ENCODE data around the gene GRAP2. TPM values are rescaled to one million over a fixed set of nuclear protein-coding genes. Genes with fewer than 3 reads are reported as not detected.

Gene GRAP2
- total RNA-seq, 1 experiment from 2014 or later = not detected

- Histone ChIP-seq H3K4me3 (ENCODE audit: low read depth, low read length) (no peak overlapping the region), H3K36me3 (ENCODE audit: control insufficient read depth, insufficient read depth, low read length) (no peaks in the 10 kb centered on the region), H3K27me3 (replicated peaks; ENCODE audit: control insufficient read depth, insufficient read depth, low read length) (no peaks in the 10 kb centered on the region), H3K9me3 (no peaks in the 10 kb centered on the region), H3K4me1 (no peaks in the 10 kb centered on the region)
- BruUV-seq (replicated peaks) = no TSS peak
- ChIA-PET POLR2A (no interaction called here), CTCF (interaction anchor here (1.5 kb wide), 1 partner anchor 140 kb away, joined by 5 read pairs; no protein-coding TSS in a partner anchor)
- Mint-ChIP-seq H3K4me3 (ENCODE audit: unreplicated experiment) (no peak overlapping the region), H3K36me3 (ENCODE audit: insufficient read depth, unreplicated experiment) (no peaks in the 10 kb centered on the region), H3K4me1 (ENCODE audit: low read depth, unreplicated experiment) (no peaks in the 10 kb centered on the region), H3K9me3 (ENCODE audit: unreplicated experiment) (no peaks in the 10 kb centered on the region), H3K27me3 (ENCODE audit: insufficient read depth, unreplicated experiment) (peaks cover 12% of the 10 kb centered on the region), H3K27ac (ENCODE audit: unreplicated experiment) (no peak overlapping the region)
- TF ChIP-seq, protein P1, sequence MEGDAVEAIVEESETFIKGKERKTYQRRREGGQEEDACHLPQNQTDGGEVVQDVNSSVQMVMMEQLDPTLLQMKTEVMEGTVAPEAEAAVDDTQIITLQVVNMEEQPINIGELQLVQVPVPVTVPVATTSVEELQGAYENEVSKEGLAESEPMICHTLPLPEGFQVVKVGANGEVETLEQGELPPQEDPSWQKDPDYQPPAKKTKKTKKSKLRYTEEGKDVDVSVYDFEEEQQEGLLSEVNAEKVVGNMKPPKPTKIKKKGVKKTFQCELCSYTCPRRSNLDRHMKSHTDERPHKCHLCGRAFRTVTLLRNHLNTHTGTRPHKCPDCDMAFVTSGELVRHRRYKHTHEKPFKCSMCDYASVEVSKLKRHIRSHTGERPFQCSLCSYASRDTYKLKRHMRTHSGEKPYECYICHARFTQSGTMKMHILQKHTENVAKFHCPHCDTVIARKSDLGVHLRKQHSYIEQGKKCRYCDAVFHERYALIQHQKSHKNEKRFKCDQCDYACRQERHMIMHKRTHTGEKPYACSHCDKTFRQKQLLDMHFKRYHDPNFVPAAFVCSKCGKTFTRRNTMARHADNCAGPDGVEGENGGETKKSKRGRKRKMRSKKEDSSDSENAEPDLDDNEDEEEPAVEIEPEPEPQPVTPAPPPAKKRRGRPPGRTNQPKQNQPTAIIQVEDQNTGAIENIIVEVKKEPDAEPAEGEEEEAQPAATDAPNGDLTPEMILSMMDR (IDR thresholded peaks at IDR 0.05; ENCODE audit: insufficient read depth in 1 of 2, low read depth in 1 of 2, low read length in 1 of 2, severe bottlenecking in 1 of 2, unreplicated experiment in 1 of 2) = no peak
- DNase-seq = no peak
- intact Hi-C loops (cut with micrococcal nuclease; ENCODE audit: unreplicated experiment) = no loop called here
These were observed 4.4 kb upstream of the GRAP2 start for GRCh38 chr22:39896313-39896996.

DNA sequence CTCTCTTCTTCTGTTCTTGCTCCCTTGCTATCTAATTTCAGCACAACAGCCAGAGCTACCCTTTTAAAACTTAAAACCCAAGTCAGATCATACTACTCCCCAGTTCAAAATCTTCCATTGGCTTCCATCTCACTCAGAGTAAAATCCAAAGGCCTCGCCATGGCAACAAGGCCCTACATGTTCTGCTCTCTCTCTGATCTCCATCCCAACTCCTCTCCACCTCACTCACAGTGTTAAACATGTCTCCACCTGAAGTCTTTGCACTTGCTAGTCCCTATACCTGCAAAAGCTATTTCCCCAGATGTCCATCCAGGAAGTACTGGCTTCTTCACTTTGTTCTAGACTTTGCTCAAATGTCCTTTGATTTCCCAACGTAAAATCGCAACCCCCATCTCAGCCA, 3.0 kb upstream of the GRAP2 start:
- peaks cover 12% of the 10 kb centered on the region for H3K27me3 Mint-ChIP-seq (ENCODE audit: insufficient read depth, unreplicated experiment)
- H3K27ac Mint-ChIP-seq (ENCODE audit: unreplicated experiment) = no peak overlapping the region
- no peak for DNase-seq
- Histone ChIP-seq H3K9me3 (no peaks in the 10 kb centered on the region), H3K4me1 (no peaks in the 10 kb centered on the region), H3K4me3 (ENCODE audit: low read depth, low read length) (no peak overlapping the region), H3K27me3 (replicated peaks; ENCODE audit: control insufficient read depth, insufficient read depth, low read length) (no peaks in the 10 kb centered on the region), H3K36me3 (ENCODE audit: control insufficient read depth, insufficient read depth, low read length) (no peaks in the 10 kb centered on the region)
- CTCF ChIA-PET = interaction anchor here (1.5 kb wide), 1 partner anchor 139 kb away, joined by 5 read pairs; no protein-coding TSS in a partner anchor
- POLR2A ChIA-PET = no interaction called here
- TF ChIP-seq, protein P1 (IDR thresholded peaks at IDR 0.05; ENCODE audit: insufficient read depth in 1 of 2, low read depth in 1 of 2, low read length in 1 of 2, severe bottlenecking in 1 of 2, unreplicated experiment in 1 of 2) = no peak
- no TSS peak for BruUV-seq (replicated peaks)
- no peaks in the 10 kb centered on the region for H3K4me1 Mint-ChIP-seq (ENCODE audit: low read depth, unreplicated experiment)
- no peak overlapping the region for H3K4me3 Mint-ChIP-seq (ENCODE audit: unreplicated experiment)
- no peaks in the 10 kb centered on the region for H3K9me3 Mint-ChIP-seq (ENCODE audit: unreplicated experiment)
- intact Hi-C loops (cut with micrococcal nuclease; ENCODE audit: unreplicated experiment) = no loop called here
- no peaks in the 10 kb centered on the region for H3K36me3 Mint-ChIP-seq (ENCODE audit: insufficient read depth, unreplicated experiment)

- H3K36me3 ChIP-seq (ENCODE audit: control insufficient read depth, insufficient read depth, low read length) = no peaks in the 10 kb centered on the region
- no peak for DNase-seq
- ChIA-PET POLR2A (no interaction called here), CTCF (no interaction called here)
- H3K4me3 Mint-ChIP-seq (ENCODE audit: unreplicated experiment) = no peak overlapping the region
- H3K4me1 ChIP-seq = no peaks in the 10 kb centered on the region
- no peaks in the 10 kb centered on the region for H3K9me3 Mint-ChIP-seq (ENCODE audit: unreplicated experiment)
- intact Hi-C loops (cut with micrococcal nuclease; ENCODE audit: unreplicated experiment) = no loop called here
- no peak overlapping the region for H3K27ac Mint-ChIP-seq (ENCODE audit: unreplicated experiment)
- no peaks in the 10 kb centered on the region for H3K36me3 Mint-ChIP-seq (ENCODE audit: insufficient read depth, unreplicated experiment)
- H3K27me3 ChIP-seq (replicated peaks; ENCODE audit: control insufficient read depth, insufficient read depth, low read length) = no peaks in the 10 kb centered on the region
- H3K4me1 Mint-ChIP-seq (ENCODE audit: low read depth, unreplicated experiment) = no peaks in the 10 kb centered on the region
- TF ChIP-seq, protein P1 (IDR thresholded peaks at IDR 0.05; ENCODE audit: insufficient read depth in 1 of 2, low read depth in 1 of 2, low read length in 1 of 2, severe bottlenecking in 1 of 2, unreplicated experiment in 1 of 2) = no peak
- H3K27me3 Mint-ChIP-seq (ENCODE audit: insufficient read depth, unreplicated experiment) = peaks cover 12% of the 10 kb centered on the region
- no peak overlapping the region for H3K4me3 ChIP-seq (ENCODE audit: low read depth, low read length)
- no TSS peak for BruUV-seq (replicated peaks)
- H3K9me3 ChIP-seq = no peaks in the 10 kb centered on the region
These were observed 1.9 kb upstream of the GRAP2 start for GRCh38 chr22:39898997-39899396.
